BLaER1 (cell line): ENCODE results near the gene FAM151B.
"Not testable (repeated sequence)": the region's sequence is repeated elsewhere in the genome, so short reads cannot be mapped to it uniquely, and the experiment has no call there.

Source experiments
- H3K27ac ChIP-seq: shearing (Covaris generic); formaldehyde crosslinking; 2 replicates; pipeline ENCODE4 v1.8.1; 2022
- H3K27me3 ChIP-seq: shearing (Covaris generic); formaldehyde crosslinking; 2 replicates; pipeline ENCODE4 v1.8.1; 2022
- H3K36me3 ChIP-seq: shearing (Covaris generic); formaldehyde crosslinking; 2 replicates; pipeline ENCODE4 v1.8.1; 2022
- H3K4me1 ChIP-seq: shearing (Covaris generic); formaldehyde crosslinking; 2 replicates; pipeline ENCODE4 v1.8.1; 2022
- H3K4me2 ChIP-seq: shearing (Covaris generic); formaldehyde crosslinking; 2 replicates; pipeline ENCODE4 v1.8.1; 2022
- H3K4me3 ChIP-seq: shearing (Covaris generic); formaldehyde crosslinking; 2 replicates; pipeline ENCODE4 v1.8.1; 2022
- H3K9ac ChIP-seq: shearing (Covaris generic); formaldehyde crosslinking; 2 replicates; pipeline ENCODE4 v1.8.1; 2022
- H3K9me3 ChIP-seq: shearing (Covaris generic); formaldehyde crosslinking; 2 replicates; pipeline ENCODE4 v1.8.1; 2022
- H4K20me1 ChIP-seq: shearing (Covaris generic); formaldehyde crosslinking; 2 replicates; pipeline ENCODE4 v1.8.1; 2022
- Cebpa-rat ChIP-seq: shearing (Covaris generic); IDR thresholded peaks from 2 replicates; pipeline ENCODE4 v1.8.1; 2022

FAM151B gene

GRCh38 chr5:80487829-80488721 lies at the start of gene FAM151B:
Gene FAM151B, plus strand, starts transcription at chr5:80488100. Its CDS starts 24 bp downstream, at chr5:80488124.
- Histone ChIP-seq H3K27ac (no peak within 1 kb of the TSS; the same call in 1 of the 2 replicates), H3K4me2 (peak within 1 kb of the TSS; percentile 88), H3K9me3 (peaks cover 18% of the 10 kb centered on the region), H3K27me3 (no peaks in the 10 kb centered on the region), H3K36me3 (0 out of 2 replicates have a peak, but pooled peaks cover 3% of the 10 kb centered on the region), H4K20me1 (no peaks in the 10 kb centered on the region), H3K4me1 (peaks cover 15% of the 10 kb centered on the region), H3K4me3 (peak within 1 kb of the TSS; percentile 72), H3K9ac (peak within 1 kb of the TSS; percentile 68)
- TF ChIP-seq Cebpa-rat: no peak

GRCh38 chr5:80438739-80439138 lies 49.2 kb upstream of the FAM151B start:
- no peak overlapping the region for H3K9ac ChIP-seq
- H3K4me2 ChIP-seq: no peak overlapping the region
- H3K4me1 ChIP-seq: no peaks in the 10 kb centered on the region
- H3K27ac ChIP-seq: no peak overlapping the region
- no peaks in the 10 kb centered on the region for H4K20me1 ChIP-seq
- H3K9me3 ChIP-seq: peaks cover 13% of the 10 kb centered on the region; the same call in 1 of the 2 replicates
- TF ChIP-seq Cebpa-rat: no peak
- no peak overlapping the region for H3K4me3 ChIP-seq
- no peaks in the 10 kb centered on the region for H3K27me3 ChIP-seq
- H3K36me3 ChIP-seq: peaks cover 80% of the 10 kb centered on the region

DNA sequence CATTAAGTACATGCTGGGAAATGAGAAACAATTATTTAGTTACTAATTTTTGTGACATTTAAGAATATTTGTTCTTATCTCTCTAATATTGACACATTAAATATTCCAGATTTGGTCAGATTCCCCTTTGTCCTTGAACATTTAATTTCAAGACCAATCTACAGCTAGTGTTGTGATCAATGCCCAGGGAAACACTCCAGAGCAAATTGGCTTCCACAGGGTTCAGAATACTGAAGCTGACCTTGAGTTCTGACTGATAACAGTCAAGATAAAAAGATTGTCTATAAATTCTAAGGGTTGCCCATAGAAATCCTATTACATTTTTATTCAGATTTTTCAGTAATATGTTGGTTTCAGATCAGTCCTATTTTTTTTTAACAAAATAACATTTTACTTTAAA lies 48.7 kb upstream of the FAM151B start:
- Histone ChIP-seq H3K9me3 (peaks cover 13% of the 10 kb centered on the region; the same call in 1 of the 2 replicates), H3K36me3 (peaks cover 81% of the 10 kb centered on the region), H4K20me1 (no peaks in the 10 kb centered on the region), H3K4me2 (no peak overlapping the region), H3K9ac (no peak overlapping the region), H3K4me3 (no peak overlapping the region), H3K4me1 (no peaks in the 10 kb centered on the region), H3K27me3 (no peaks in the 10 kb centered on the region), H3K27ac (no peak overlapping the region)
- TF ChIP-seq Cebpa-rat: no peak

DNA sequence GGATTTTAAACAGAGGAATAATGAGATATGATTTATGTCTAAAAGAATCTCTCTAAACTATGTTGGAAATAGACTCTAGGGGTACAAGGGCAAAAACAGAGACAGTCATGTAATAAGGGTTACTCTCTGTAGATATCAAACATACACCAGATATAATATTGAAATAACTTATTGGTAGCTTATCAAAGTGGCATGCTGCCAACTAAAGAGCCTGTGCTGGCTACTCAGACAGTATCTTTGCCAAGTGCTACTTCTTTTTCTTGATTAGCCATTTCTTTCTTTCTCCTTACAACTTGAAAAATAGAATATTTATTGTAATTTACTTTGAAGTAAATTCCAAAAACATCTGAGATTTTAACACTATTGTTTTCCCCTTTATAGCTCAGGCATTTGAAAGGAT lies 45.2 kb upstream of the FAM151B start:
- Histone ChIP-seq H3K9me3 (no peaks in the 10 kb centered on the region), H4K20me1 (no peaks in the 10 kb centered on the region), H3K4me1 (peaks cover 10% of the 10 kb centered on the region), H3K27ac (no peak overlapping the region), H3K27me3 (no peaks in the 10 kb centered on the region), H3K36me3 (peaks cover 72% of the 10 kb centered on the region), H3K4me3 (no peak overlapping the region), H3K9ac (no peak overlapping the region), H3K4me2 (no peak overlapping the region)
- TF ChIP-seq Cebpa-rat: no peak

DNA sequence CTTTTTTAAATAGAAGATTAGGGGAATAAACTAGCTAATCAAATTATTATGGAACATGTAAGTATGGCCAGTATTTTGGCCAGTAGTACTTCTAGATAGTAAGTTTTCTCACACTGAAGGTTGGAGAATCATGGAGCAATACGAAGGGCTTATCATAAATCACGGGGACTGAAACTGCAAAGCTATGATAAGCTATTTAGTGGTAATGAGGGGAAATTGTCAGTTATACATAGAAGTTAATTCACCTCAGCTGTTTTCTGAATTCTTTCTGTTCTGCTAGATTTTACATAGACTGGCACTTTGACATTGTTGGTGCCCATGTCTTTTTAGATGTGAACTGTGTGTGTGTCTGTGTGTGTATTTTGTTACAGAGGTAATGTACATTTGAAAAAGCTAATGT lies 34.5 kb upstream of the FAM151B start:
- Histone ChIP-seq H3K4me1 (peaks cover 9% of the 10 kb centered on the region; the same call in 1 of the 2 replicates), H3K9me3 (no peaks in the 10 kb centered on the region), H3K4me2 (no peak overlapping the region), H3K36me3 (peaks cover 55% of the 10 kb centered on the region), H3K27me3 (no peaks in the 10 kb centered on the region), H3K9ac (no peak overlapping the region), H3K4me3 (no peak overlapping the region), H3K27ac (no peak overlapping the region), H4K20me1 (no peaks in the 10 kb centered on the region)
- TF ChIP-seq Cebpa-rat: no peak

DNA sequence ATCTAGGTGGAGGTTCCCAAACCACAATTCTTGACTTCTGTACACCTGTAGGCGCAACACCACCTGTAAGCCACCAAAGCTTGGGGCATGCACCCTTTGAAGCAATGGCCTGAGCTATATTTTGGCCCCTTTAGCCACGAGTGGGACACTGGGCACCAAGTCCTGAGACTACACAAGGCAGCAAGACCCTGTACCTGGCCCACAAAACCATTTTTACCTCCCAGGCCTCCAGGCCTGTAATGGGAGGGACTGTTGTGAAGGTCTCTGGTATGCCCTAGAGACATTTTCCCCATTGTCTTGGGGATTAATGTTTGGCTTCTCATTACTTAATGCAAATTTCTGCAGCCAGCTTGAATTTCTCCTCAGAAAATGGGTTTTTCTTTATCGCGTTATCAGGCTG lies 24.6 kb upstream of the FAM151B start:
- no peak for TF ChIP-seq Cebpa-rat
- H3K36me3 ChIP-seq: peaks cover 80% of the 10 kb centered on the region
- H3K27ac ChIP-seq: no peak overlapping the region
- peaks cover 44% of the 10 kb centered on the region for H3K9me3 ChIP-seq
- no peaks in the 10 kb centered on the region for H3K4me1 ChIP-seq
- H4K20me1 ChIP-seq: no peaks in the 10 kb centered on the region
- H3K4me3 ChIP-seq: 0 out of 2 replicates have a peak overlapping the region, but pooled peaks have one; percentile 8
- no peak overlapping the region for H3K4me2 ChIP-seq
- H3K27me3 ChIP-seq: no peaks in the 10 kb centered on the region
- no peak overlapping the region for H3K9ac ChIP-seq

DNA sequence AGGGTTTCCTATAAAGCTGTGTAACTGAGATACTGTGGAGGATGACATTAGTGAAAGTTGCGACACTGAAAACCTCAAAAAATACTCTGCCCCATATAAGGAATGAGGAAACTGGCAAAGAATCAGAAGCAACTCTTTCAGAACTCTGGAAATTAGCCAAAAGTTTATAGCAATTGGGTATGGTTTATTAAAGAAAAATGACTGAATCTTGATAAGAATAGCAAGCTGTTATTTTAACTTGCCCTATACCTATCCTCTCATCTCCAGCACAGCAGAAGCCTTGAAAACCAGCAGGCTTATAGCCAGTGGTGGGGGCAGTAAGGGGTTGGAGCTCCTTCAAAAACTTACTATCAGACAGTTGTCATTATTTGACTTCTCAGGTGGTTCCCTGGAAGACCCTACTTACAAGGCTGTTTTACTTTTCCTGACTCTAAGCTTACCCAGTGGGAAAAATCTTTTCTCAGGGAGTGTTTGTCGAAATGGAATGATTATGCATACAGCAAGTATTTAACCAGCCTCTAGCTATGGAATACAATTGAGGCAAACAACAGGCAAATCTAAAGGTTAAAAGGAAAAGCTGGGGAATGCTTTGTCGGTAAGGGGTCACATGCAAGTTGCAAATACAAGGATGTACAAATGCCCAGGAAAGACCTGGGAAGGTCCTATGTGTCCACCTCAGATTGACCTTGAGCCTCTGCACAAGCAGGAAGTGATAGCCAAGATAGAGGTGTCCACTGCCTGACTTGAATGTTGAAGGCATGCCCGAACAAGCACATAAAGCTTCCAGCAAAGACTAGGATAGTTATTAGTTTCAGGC lies 21.0 kb upstream of the FAM151B start:
- Histone ChIP-seq H3K9me3 (peaks cover 60% of the 10 kb centered on the region), H3K27me3 (no peaks in the 10 kb centered on the region), H3K4me1 (no peaks in the 10 kb centered on the region), H3K4me2 (no peak overlapping the region), H3K4me3 (no peak overlapping the region), H3K9ac (no peak overlapping the region), H4K20me1 (no peaks in the 10 kb centered on the region), H3K27ac (no peak overlapping the region), H3K36me3 (peaks cover 72% of the 10 kb centered on the region)
- no peak for TF ChIP-seq Cebpa-rat

GRCh38 chr5:80468131-80468530 lies 19.8 kb upstream of the FAM151B start:
- TF ChIP-seq Cebpa-rat: no peak
- no peaks in the 10 kb centered on the region for H4K20me1 ChIP-seq
- H3K27ac ChIP-seq: no peak overlapping the region
- H3K4me1 ChIP-seq: no peaks in the 10 kb centered on the region
- peaks cover 64% of the 10 kb centered on the region for H3K36me3 ChIP-seq
- H3K4me3 ChIP-seq: no peak overlapping the region
- H3K9ac ChIP-seq: no peak overlapping the region
- H3K9me3 ChIP-seq: peaks cover 52% of the 10 kb centered on the region
- H3K27me3 ChIP-seq: no peaks in the 10 kb centered on the region
- no peak overlapping the region for H3K4me2 ChIP-seq

- H3K9ac ChIP-seq, H3K27ac ChIP-seq, H3K4me2 ChIP-seq, H3K27me3 ChIP-seq, H4K20me1 ChIP-seq, H3K4me1 ChIP-seq: not testable (repeated sequence)
- peaks cover 34% of the 10 kb centered on the region for H3K9me3 ChIP-seq
- H3K4me3 ChIP-seq: peak overlapping the region; percentile 8; the same call in 1 of the 2 replicates
- H3K36me3 ChIP-seq: peaks cover 62% of the 10 kb centered on the region
Observed at GRCh38 chr5:80470631-80471030, 17.3 kb upstream of the FAM151B start.

GRCh38 chr5:80474929-80475328 lies 13.0 kb upstream of the FAM151B start:
- H3K9me3 ChIP-seq: peaks cover 19% of the 10 kb centered on the region
- H3K9ac ChIP-seq: no peak overlapping the region
- H4K20me1 ChIP-seq: no peaks in the 10 kb centered on the region
- no peaks in the 10 kb centered on the region for H3K4me1 ChIP-seq
- H3K4me3 ChIP-seq: no peak overlapping the region
- H3K4me2 ChIP-seq: no peak overlapping the region
- TF ChIP-seq Cebpa-rat: no peak
- peaks cover 43% of the 10 kb centered on the region for H3K36me3 ChIP-seq
- no peaks in the 10 kb centered on the region for H3K27me3 ChIP-seq
- no peak overlapping the region for H3K27ac ChIP-seq
